ENCODE results near the gene ITLN2. TPM values are rescaled to one million over a fixed set of nuclear protein-coding genes. Genes with fewer than 3 reads are reported as not detected.

ITLN2 gene
- total and polyA plus RNA-seq, 10 of the 15 experiments (the other 5 are each of a cell fraction or from before 2014, with no cell fraction given), result not detected

DNA sequence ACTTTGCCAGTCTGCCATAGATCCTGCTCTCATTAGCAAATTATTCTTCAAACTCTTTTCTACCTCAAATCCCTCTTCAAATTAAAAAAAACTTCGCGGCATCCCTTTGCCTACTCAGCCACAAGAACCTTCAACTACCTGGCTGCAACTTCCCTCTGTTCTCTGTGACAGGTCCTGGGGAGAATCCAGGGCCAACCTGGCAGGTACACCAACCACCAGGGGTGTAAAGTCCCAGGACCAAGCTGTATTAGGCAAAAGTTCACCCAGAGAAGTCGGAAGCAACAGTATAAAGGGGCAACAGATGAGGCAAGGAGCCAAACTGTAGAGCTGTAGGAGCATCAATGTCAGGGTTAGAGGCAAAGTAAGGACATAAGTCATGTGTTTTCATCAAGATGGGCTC lies 18.3 kb upstream of the ITLN2 start:
- H3K79me2 ChIP-seq (ENCODE audit: control insufficient read depth, insufficient read depth, low read length), result no peaks in the 10 kb centered on the region
- H3K27me3 ChIP-seq (replicated peaks in 1 of 2; ENCODE audit: control insufficient read depth in 2 of 2, insufficient read depth in 2 of 2, low read length in 1 of 2), result no peaks in the 10 kb centered on the region
- ChIA-PET CTCF (interaction anchor here (0.6 to 11.0 kb wide), 7 partner anchors 17 to 291 kb away, joined by 3 to 94 read pairs (median 5); partner anchors contain the start of gene ITLN2), SMC1A (ENCODE audit: uncharacterized antibody, unreplicated experiment) (interaction anchor here (0.8 to 1.8 kb wide), 8 partner anchors 16 to 193 kb away, joined by 3 to 7 read pairs (median 3); no protein-coding TSS in a partner anchor), POLR2A (interaction anchor here (0.7 to 1.2 kb wide), 3 partner anchors 13 to 174 kb away, joined by 4 to 10 read pairs (median 7); no protein-coding TSS in a partner anchor), RAD21 (ENCODE audit: unreplicated experiment) (interaction anchor here (1.0 to 1.7 kb wide), 3 partner anchors 41 to 175 kb away, joined by 3 to 5 read pairs (median 5); partner anchors contain the start of gene CD244)
- FAIRE-seq, result no peak
- intact Hi-C loops (cut with micrococcal nuclease; ENCODE audit: unreplicated experiment), result no loop called here
- peaks cover 14% of the 10 kb centered on the region for H3K4me1 ChIP-seq (ENCODE audit: control insufficient read depth, insufficient read depth, low read length)
- H4K20me1 ChIP-seq (ENCODE audit: control insufficient read depth, insufficient read depth), result no peaks in the 10 kb centered on the region
- in situ Hi-C loops (cut with MboI), result loop anchor here (25.0 kb wide), 1 partner anchor 561 kb away; the partner anchor contains the start of gene VANGL2
- H3K9me3 ChIP-seq (replicated peaks; ENCODE audit: control insufficient read depth, insufficient read depth, low read length), result no peaks in the 10 kb centered on the region
- H3K9ac ChIP-seq (ENCODE audit: control insufficient read depth, insufficient read depth, low read length), result no peak overlapping the region
- H3K36me3 ChIP-seq (ENCODE audit: control insufficient read depth in 2 of 2, insufficient read depth in 2 of 2, low read length in 1 of 2), result no peaks in the 10 kb centered on the region
- H2AFZ ChIP-seq (ENCODE audit: control insufficient read depth, low read depth, low read length), result no peak overlapping the region
- 43% methylated on average over 3 of the region's 3 CpGs for WGBS (ENCODE audit: insufficient coverage, insufficient replicate concordance, low lambda C conversion rate, missing lambda C conversion rate)
- DNase-seq (ENCODE audit: low read depth, low spot score), result no peak
- TF ChIP-seq SRF (IDR thresholded peaks at IDR 0.05; ENCODE audit: low read depth in 2 of 2, low read length in 2 of 2) (no peak), RAD51 (IDR thresholded peaks at IDR 0.05) (no peak), POLR2AphosphoS5 (IDR thresholded peaks at IDR 0.05; ENCODE audit: low read length) (no peak), SMAD1 (IDR thresholded peaks at IDR 0.05; ENCODE audit: low read depth, partially characterized antibody) (no peak), ESRRA (IDR thresholded peaks at IDR 0.05; ENCODE audit: low read length) (no peak), WRNIP1 (IDR thresholded peaks at IDR 0.05; ENCODE audit: borderline replicate concordance, low read depth, low read length) (no peak), CHD4 (IDR thresholded peaks at IDR 0.05) (no peak), TCF7 (IDR thresholded peaks at IDR 0.05; ENCODE audit: borderline replicate concordance) (no peak), MEF2A (IDR thresholded peaks at IDR 0.05; ENCODE audit: insufficient read depth, low read depth, low read length) (no peak), NBN (IDR thresholded peaks at IDR 0.05) (no peak), PML (IDR thresholded peaks at IDR 0.05; ENCODE audit: low read length) (no peak), PAX5 (IDR thresholded peaks at IDR 0.05; ENCODE audit: borderline replicate concordance, low read depth, low read length) (no peak), EP300 (IDR thresholded peaks at IDR 0.05; ENCODE audit: borderline replicate concordance in 1 of 2, control insufficient read depth in 1 of 2, low read depth in 2 of 2, low read length in 2 of 2) (no peak), ZNF24 (IDR thresholded peaks at IDR 0.05) (no peak), TAF1 (IDR thresholded peaks at IDR 0.05; ENCODE audit: borderline replicate concordance, low read depth, low read length) (no peak), TCF3 (IDR thresholded peaks at IDR 0.05; ENCODE audit: borderline replicate concordance, insufficient read depth, low read depth, low read length) (no peak)
- TF ChIP-seq, protein P1, sequence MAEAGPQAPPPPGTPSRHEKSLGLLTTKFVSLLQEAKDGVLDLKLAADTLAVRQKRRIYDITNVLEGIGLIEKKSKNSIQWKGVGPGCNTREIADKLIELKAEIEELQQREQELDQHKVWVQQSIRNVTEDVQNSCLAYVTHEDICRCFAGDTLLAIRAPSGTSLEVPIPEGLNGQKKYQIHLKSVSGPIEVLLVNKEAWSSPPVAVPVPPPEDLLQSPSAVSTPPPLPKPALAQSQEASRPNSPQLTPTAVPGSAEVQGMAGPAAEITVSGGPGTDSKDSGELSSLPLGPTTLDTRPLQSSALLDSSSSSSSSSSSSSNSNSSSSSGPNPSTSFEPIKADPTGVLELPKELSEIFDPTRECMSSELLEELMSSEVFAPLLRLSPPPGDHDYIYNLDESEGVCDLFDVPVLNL (IDR thresholded peaks at IDR 0.05; ENCODE audit: low read depth, low read length), result no peak
- TF ChIP-seq, protein P2, sequence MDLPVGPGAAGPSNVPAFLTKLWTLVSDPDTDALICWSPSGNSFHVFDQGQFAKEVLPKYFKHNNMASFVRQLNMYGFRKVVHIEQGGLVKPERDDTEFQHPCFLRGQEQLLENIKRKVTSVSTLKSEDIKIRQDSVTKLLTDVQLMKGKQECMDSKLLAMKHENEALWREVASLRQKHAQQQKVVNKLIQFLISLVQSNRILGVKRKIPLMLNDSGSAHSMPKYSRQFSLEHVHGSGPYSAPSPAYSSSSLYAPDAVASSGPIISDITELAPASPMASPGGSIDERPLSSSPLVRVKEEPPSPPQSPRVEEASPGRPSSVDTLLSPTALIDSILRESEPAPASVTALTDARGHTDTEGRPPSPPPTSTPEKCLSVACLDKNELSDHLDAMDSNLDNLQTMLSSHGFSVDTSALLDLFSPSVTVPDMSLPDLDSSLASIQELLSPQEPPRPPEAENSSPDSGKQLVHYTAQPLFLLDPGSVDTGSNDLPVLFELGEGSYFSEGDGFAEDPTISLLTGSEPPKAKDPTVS (IDR thresholded peaks at IDR 0.05; ENCODE audit: low read depth, low read length), result no peak
- TF ChIP-seq, protein P3, sequence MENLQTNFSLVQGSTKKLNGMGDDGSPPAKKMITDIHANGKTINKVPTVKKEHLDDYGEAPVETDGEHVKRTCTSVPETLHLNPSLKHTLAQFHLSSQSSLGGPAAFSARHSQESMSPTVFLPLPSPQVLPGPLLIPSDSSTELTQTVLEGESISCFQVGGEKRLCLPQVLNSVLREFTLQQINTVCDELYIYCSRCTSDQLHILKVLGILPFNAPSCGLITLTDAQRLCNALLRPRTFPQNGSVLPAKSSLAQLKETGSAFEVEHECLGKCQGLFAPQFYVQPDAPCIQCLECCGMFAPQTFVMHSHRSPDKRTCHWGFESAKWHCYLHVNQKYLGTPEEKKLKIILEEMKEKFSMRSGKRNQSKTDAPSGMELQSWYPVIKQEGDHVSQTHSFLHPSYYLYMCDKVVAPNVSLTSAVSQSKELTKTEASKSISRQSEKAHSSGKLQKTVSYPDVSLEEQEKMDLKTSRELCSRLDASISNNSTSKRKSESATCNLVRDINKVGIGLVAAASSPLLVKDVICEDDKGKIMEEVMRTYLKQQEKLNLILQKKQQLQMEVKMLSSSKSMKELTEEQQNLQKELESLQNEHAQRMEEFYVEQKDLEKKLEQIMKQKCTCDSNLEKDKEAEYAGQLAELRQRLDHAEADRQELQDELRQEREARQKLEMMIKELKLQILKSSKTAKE (IDR thresholded peaks at IDR 0.05; ENCODE audit: low read depth, poor library complexity, severe bottlenecking), result no peak
- TF ChIP-seq, protein P4, sequence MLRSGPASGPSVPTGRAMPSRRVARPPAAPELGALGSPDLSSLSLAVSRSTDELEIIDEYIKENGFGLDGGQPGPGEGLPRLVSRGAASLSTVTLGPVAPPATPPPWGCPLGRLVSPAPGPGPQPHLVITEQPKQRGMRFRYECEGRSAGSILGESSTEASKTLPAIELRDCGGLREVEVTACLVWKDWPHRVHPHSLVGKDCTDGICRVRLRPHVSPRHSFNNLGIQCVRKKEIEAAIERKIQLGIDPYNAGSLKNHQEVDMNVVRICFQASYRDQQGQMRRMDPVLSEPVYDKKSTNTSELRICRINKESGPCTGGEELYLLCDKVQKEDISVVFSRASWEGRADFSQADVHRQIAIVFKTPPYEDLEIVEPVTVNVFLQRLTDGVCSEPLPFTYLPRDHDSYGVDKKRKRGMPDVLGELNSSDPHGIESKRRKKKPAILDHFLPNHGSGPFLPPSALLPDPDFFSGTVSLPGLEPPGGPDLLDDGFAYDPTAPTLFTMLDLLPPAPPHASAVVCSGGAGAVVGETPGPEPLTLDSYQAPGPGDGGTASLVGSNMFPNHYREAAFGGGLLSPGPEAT (IDR thresholded peaks at IDR 0.05; ENCODE audit: low read depth), result no peak
- BruUV-seq (replicated peaks), result no TSS peak
- no peak overlapping the region for H3K4me2 ChIP-seq (ENCODE audit: control insufficient read depth, insufficient read depth)
- H3K4me3 ChIP-seq, result no peak overlapping the region
- ATAC-seq, result no peak
- H3K27ac ChIP-seq (ENCODE audit: control insufficient read depth, insufficient read depth), result no peak overlapping the region
